DMS53 treated with DMSO at 0.1 percent for 48 hours (cell line): Measurements from ENCODE around the gene DHRS11.

Experiments
- DNase-seq: peaks from one replicate; lab custom pipeline; 2025; ENCODE audit not compliant: unreplicated experiment; lab: John Stamatoyannopoulos, UW

The DHRS11 gene

DNA sequence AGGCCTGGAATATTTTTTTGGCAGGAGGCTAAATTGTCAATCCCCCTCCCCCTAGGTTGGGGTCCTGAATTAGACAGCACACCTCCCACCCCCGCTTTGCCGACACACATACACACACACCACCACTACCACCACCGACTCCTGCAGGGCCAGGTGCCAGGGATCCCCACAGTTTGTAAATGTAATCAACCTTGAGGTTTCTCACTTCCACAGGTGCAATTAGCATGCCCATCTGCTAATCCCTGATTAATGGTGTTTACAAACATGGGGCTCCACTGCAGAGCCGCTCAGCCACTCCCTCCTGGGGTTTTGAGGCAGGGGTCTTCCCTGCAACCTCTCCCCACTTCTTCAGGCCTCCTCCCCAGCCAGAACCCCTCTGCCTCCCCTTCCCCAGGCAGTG is 21.5 kb downstream of the DHRS11 start:
- DNase-seq: no peak

GRCh38 chr17:36614081-36614480 is 22.4 kb downstream of the DHRS11 start:
- DNase-seq: no peak

GRCh38 chr17:36614933-36615332 is 23.3 kb downstream of the DHRS11 start:
- DNase-seq: no peak

GRCh38 chr17:36616061-36617029 is 24.7 kb downstream of the DHRS11 start:
- no peak for DNase-seq

GRCh38 chr17:36617773-36618172 is 26.1 kb downstream of the DHRS11 start:
- DNase-seq: no peak

GRCh38 chr17:36623281-36623680 is 31.6 kb downstream of the DHRS11 start:
- no peak for DNase-seq

DNA sequence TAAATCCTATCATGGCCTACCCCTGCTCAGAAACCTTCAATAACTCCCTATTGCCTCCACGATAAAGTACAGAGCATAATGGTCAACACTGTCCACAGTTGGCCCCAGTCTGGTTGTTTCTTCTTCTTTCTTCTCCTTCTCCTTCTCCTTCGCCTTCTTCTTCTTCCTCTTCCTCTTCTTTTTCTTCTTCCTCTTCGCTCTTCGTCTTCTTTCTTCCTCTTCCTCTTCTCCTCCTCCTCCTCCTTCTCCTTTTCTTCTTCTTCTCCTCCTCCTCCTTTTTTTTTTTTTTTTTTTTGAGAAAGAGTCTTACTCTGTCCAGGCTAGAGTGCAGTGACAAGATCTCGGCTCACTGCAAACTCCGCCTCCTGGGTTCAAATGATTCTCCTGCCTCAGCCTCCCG is 33.5 kb downstream of the DHRS11 start:
- DNase-seq: no peak

DNA sequence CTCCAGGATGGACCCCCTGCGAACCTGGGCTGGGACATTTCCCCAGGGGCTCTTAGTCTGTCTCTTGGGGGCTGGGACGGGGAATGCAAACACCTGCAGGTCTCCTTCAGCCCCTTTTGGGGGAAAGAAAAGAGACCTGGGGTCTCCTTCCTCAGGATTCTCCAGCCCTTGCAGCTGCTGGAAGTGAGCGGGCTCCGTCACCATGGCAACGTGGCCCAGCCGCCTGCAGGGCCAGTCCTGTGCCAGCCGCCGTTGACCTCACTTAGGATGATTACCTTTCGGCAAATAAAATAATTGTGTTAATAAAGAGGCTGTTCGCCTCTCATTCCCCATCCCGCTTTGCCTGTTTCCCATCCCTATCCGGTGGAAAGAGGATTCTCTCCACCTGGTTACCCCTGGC is 35.4 kb downstream of the DHRS11 start:
- DNase-seq: no peak

GRCh38 chr17:36628576-36628975 is 36.9 kb downstream of the DHRS11 start:
- DNase-seq: no peak

DNA sequence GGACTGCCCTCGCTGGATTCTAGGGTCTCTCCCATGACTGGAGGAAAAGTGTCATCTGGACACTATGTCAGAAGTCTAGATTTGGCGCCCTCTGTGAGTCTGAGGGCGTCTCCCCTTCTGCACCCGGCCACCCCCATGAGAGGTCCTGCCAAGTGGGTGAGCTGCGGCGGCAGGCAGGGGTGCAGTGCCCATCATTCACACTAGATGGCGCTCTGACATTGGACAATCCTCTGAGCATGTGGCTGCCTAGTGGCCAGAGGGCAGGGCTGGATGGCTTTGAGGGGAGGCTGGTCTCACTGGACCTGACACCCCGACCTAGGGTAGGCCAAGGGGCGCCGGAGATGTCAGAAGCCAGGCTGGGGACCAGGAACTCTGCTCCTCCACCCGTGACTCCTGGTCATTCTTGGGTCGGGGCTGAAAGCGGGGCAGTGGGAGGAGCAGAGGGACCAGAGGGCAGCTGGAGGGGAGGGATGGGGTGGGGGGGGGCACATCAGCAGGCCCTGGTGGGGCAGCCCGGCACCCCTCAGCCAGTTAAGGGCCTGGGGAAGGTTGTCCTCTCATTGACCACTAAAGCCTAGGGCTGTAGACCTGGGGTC is 37.7 kb downstream of the DHRS11 start:
- peak; percentile 24 for DNase-seq

- no peak for DNase-seq
Measured at GRCh38 chr17:36629970-36630502, 38.4 kb downstream of the DHRS11 start.

DNA sequence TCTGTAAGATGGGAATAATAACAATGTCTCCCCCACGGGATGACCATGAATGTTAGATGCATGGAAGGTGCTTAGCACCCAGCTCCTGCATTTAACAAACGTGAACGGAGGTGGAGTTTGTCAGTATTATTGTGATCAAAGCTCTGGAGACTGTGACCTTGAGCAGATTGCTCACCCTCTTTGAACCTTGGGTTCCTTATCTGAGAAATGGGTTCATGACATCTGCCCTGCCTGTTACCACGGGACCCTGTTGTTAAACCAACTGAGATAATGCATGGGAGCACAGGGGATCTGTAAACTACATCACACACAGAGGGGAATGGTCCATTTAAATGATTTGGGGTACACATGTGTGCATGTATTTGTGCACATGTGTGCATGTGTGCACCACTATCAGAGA is 39.3 kb downstream of the DHRS11 start:
- DNase-seq: no peak

GRCh38 chr17:36632916-36633771 is 41.5 kb downstream of the DHRS11 start:
- DNase-seq: no peak

DNA sequence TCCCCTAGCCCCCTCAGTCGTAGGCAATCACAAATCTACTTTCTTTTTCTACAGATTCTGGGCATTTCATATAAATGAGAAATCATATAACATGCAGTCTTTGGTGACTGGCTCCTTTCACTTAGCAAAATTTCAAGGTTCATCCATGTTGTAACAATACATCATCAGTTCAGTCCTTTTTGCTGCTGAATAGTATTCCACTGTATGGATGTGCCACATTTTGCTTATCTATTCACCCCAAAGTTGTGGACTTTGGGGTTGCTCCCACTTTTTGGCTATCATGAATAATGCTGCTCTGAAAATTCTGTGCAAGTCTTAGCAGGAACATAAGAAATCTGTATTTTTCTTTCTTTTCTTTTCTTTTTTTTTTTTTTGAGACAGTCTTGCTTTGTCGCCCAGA is 48.7 kb downstream of the DHRS11 start:
- no peak for DNase-seq

GRCh38 chr17:36640836-36641235 is 49.2 kb downstream of the DHRS11 start:
- no peak for DNase-seq

- no peak for DNase-seq
Measured at GRCh38 chr17:36641331-36641876, 49.7 kb downstream of the DHRS11 start.

DNA sequence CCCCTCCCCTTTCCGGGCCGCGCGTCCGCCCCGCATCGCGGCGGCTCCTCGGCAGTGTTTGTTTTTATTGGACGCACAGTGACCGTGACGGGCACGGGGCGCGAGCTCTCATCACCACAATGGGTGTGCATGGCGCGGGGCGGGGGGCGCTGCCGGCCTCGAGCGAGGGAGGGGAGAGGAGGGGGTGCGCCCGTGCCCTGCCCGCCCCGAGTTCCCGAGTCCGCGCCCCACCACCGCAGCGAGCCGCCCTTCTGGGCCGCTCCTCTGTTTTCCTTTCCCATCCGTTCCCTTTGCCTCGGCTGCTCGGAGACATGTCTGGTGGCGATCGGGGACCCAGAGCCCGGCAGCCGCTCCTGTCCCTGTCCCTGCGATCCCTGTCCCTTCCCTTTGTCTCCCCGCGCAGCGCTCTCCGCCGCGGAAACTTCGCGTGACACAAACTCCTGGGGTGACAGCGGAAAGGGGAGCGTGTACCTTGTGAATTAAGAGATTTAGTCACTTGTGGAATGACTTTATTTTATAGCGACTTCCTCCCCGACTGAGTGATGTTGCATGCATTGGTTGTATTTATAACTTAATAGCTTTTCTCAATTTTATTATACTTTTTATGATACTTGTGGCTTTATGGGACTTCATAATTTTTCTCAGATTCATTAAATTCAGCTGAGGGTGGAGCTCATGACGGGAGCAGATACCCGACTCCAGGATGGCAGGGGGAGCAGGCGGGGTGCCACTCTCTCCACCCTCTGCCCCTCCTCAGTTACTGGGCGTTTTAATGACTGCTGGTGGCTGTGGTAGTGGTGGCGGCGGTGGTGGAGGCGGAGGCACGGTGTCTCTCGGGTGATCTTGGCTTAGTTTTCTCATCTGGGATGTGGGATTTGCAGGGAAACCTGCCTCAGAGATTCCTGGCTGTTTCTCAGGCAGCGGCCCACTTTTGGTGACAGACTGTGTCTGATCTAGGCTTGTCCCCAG is 50.5 kb downstream of the DHRS11 start:
- no peak for DNase-seq

GRCh38 chr17:36643086-36643685 is 51.5 kb downstream of the DHRS11 start:
- no peak for DNase-seq

GRCh38 chr17:36645422-36645821 is 53.7 kb downstream of the DHRS11 start:
- no peak for DNase-seq
